ENCODE measurements around the gene POLE4.

The POLE4 gene

GRCh38 chr2:74991977-74992376 is 33.5 kb downstream of the POLE4 start:
- DNase-seq (ENCODE audit: low read depth): peak; percentile 31

GRCh38 chr2:74999468-74999867 is 41.0 kb downstream of the POLE4 start:
- DNase-seq (ENCODE audit: low read depth): no peak

- DNase-seq (ENCODE audit: low read depth): no peak
Measured at GRCh38 chr2:75002007-75002406, 43.6 kb downstream of the POLE4 start.

- DNase-seq (ENCODE audit: low read depth): no peak
Measured at GRCh38 chr2:75003276-75003675, 44.8 kb downstream of the POLE4 start.

GRCh38 chr2:75003773-75004172 is 45.3 kb downstream of the POLE4 start:
- DNase-seq (ENCODE audit: low read depth): no peak

- DNase-seq (ENCODE audit: low read depth): no peak
Measured at GRCh38 chr2:75006041-75006440, 47.6 kb downstream of the POLE4 start.

- DNase-seq (ENCODE audit: low read depth): no peak
Measured at GRCh38 chr2:75007061-75007460, 48.6 kb downstream of the POLE4 start.

- no peak for DNase-seq (ENCODE audit: low read depth)
Measured at GRCh38 chr2:75007819-75008218, 49.4 kb downstream of the POLE4 start.

- DNase-seq (ENCODE audit: low read depth): no peak
Measured at GRCh38 chr2:75010571-75010970, 52.1 kb downstream of the POLE4 start.

- no peak for DNase-seq (ENCODE audit: low read depth)
Measured at GRCh38 chr2:75012080-75012479, 53.6 kb downstream of the POLE4 start.

GRCh38 chr2:75018162-75018561 is 59.7 kb downstream of the POLE4 start:
- DNase-seq (ENCODE audit: low read depth): no peak

All from HS-27A (cell line).